Activated CD8-positive, alpha-beta T cell treated with anti-CD3 and anti-CD28 coated beads for 36 hours (primary cell): Measurements from ENCODE around the gene RPS6KA2. TPM values are rescaled to one million over a fixed set of nuclear protein-coding genes. Genes with fewer than 3 reads are reported as not detected.

Experiments used
- ATAC-seq: fragments of 200-7000 bp; cut with Tn5 transposase; one replicate; pipeline ENCODE4 v1.10.0; 2021; ENCODE audit warnings: mild to moderate bottlenecking, moderate library complexity
- CTCF ChIA-PET: fragments of 350-600 bp; sonication (Branson Sonifier 250); formaldehyde crosslinking; loops from one replicate; lab custom pipeline; 2021; ENCODE audit warnings: antibody characterized with exemption; lab: Charles Lee
- POLR2A ChIA-PET: fragments of 350-600 bp; sonication (Branson Sonifier 250); formaldehyde crosslinking; loops from one replicate; lab custom pipeline; 2021; ENCODE audit warnings: antibody characterized with exemption; lab: Charles Lee
- DNase-seq: peaks from one replicate; pipeline ENCODE4 v3.0.0-alpha.2; 2020
- H3K27ac Mint-ChIP-seq: one replicate; pipeline ENCODE4 v1.8.0; 2021; ENCODE audit warnings: mild to moderate bottlenecking, mixed read lengths
- H3K27me3 Mint-ChIP-seq: one replicate; pipeline ENCODE4 v1.8.0; 2021; ENCODE audit warnings: mixed read lengths
- H3K36me3 Mint-ChIP-seq: one replicate; pipeline ENCODE4 v1.8.0; 2021; ENCODE audit warnings: low read depth, mixed read lengths
- H3K4me1 Mint-ChIP-seq: one replicate; pipeline ENCODE4 v1.8.0; 2021; ENCODE audit warnings: low read depth, mixed read lengths
- H3K4me3 Mint-ChIP-seq: one replicate; pipeline ENCODE4 v1.8.0; 2021; ENCODE audit warnings: mild to moderate bottlenecking, moderate library complexity, mixed read lengths
- H3K9me3 Mint-ChIP-seq: one replicate; pipeline ENCODE4 v1.8.0; 2021; ENCODE audit warnings: mixed read lengths
- intact Hi-C: fragments of 100-400 bp; cut with micrococcal nuclease; formaldehyde crosslinking; loops from one replicate; pipeline ENCODE4 v1.10.0; 2022
- total RNA-seq, 2 experiments: library from RNA; stranded (reverse); gene quantifications; one replicate each; pipeline ENCODE4 v1.2.3, GENCODE V29; 2021
- TF ChIP-seq, protein P1 (sequence below): fragments of 200-600 bp; IDR thresholded peaks from one replicate; pipeline ENCODE4 v1.8.0; 2022; ENCODE audit warnings: antibody characterized with exemption, mild to moderate bottlenecking

Gene RPS6KA2
- total RNA-seq, 2 experiments from 2014 or later = 5.8 TPM

- CTCF ChIA-PET = no interaction called here
- H3K9me3 Mint-ChIP-seq = no peaks in the 10 kb centered on the region
- no peak for DNase-seq
- no peaks in the 10 kb centered on the region for H3K4me1 Mint-ChIP-seq
- POLR2A ChIA-PET = no interaction called here
- TF ChIP-seq, protein P1, sequence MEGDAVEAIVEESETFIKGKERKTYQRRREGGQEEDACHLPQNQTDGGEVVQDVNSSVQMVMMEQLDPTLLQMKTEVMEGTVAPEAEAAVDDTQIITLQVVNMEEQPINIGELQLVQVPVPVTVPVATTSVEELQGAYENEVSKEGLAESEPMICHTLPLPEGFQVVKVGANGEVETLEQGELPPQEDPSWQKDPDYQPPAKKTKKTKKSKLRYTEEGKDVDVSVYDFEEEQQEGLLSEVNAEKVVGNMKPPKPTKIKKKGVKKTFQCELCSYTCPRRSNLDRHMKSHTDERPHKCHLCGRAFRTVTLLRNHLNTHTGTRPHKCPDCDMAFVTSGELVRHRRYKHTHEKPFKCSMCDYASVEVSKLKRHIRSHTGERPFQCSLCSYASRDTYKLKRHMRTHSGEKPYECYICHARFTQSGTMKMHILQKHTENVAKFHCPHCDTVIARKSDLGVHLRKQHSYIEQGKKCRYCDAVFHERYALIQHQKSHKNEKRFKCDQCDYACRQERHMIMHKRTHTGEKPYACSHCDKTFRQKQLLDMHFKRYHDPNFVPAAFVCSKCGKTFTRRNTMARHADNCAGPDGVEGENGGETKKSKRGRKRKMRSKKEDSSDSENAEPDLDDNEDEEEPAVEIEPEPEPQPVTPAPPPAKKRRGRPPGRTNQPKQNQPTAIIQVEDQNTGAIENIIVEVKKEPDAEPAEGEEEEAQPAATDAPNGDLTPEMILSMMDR = no peak
- H3K27me3 Mint-ChIP-seq = peaks cover 25% of the 10 kb centered on the region
- H3K36me3 Mint-ChIP-seq = no peaks in the 10 kb centered on the region
- H3K4me3 Mint-ChIP-seq = no peak overlapping the region
- ATAC-seq = no peak
- intact Hi-C loops = no loop called here
- no peak overlapping the region for H3K27ac Mint-ChIP-seq
Observed at GRCh38 chr6:166672624-166673206, 45.7 kb upstream of the RPS6KA2 start.

GRCh38 chr6:166672146-166672545, 45.1 kb upstream of the RPS6KA2 start:
- H3K27ac Mint-ChIP-seq = no peak overlapping the region
- no peaks in the 10 kb centered on the region for H3K36me3 Mint-ChIP-seq
- POLR2A ChIA-PET = no interaction called here
- H3K4me3 Mint-ChIP-seq = no peak overlapping the region
- no peaks in the 10 kb centered on the region for H3K9me3 Mint-ChIP-seq
- peaks cover 25% of the 10 kb centered on the region for H3K27me3 Mint-ChIP-seq
- intact Hi-C loops = no loop called here
- CTCF ChIA-PET = no interaction called here
- ATAC-seq (no peak), DNase-seq (no peak)
- no peaks in the 10 kb centered on the region for H3K4me1 Mint-ChIP-seq
- TF ChIP-seq, protein P1 = no peak

DNA sequence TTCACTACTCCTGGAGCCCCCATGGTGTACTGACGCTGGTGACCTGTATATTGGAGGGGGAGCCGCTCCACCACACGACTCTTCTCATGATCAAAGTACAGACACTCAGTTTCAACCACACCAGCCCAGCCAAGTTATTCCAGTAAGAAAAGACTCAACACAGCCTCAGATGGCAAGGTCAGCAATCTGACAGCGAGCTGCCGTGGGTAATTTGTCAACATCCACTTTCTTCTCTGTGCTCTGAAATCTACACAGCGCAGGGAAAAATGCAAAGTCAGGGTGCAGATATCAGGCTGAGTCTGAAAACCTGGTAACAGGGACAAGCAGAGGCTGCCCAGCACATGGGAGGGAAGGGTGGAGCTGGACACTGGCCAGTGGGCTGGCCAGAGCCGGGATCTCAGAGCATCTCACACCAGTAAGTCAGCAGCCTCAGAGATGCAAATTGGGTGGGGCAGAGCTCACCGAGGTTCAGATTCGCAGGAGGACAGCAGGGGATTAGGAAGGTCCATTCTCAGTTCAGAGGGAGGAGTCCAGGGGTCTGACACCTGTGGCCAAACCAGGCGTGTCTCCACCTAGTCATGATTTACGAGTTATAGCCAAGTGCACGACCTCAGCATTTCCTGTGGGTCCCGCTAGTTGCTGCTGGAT, 44.5 kb upstream of the RPS6KA2 start:
- CTCF ChIA-PET = no interaction called here
- Mint-ChIP-seq H3K9me3 (no peaks in the 10 kb centered on the region), H3K27me3 (peaks cover 25% of the 10 kb centered on the region), H3K4me3 (no peak overlapping the region), H3K36me3 (no peaks in the 10 kb centered on the region), H3K27ac (no peak overlapping the region), H3K4me1 (no peaks in the 10 kb centered on the region)
- POLR2A ChIA-PET = no interaction called here
- ATAC-seq (no peak), DNase-seq (no peak)
- intact Hi-C loops = no loop called here
- TF ChIP-seq, protein P1 = no peak

GRCh38 chr6:166670894-166671293, 43.8 kb upstream of the RPS6KA2 start:
- intact Hi-C loops = no loop called here
- no peaks in the 10 kb centered on the region for H3K4me1 Mint-ChIP-seq
- CTCF ChIA-PET = no interaction called here
- TF ChIP-seq, protein P1 = no peak
- no peak for ATAC-seq
- POLR2A ChIA-PET = no interaction called here
- no peaks in the 10 kb centered on the region for H3K36me3 Mint-ChIP-seq
- H3K4me3 Mint-ChIP-seq = no peak overlapping the region
- peaks cover 25% of the 10 kb centered on the region for H3K27me3 Mint-ChIP-seq
- H3K9me3 Mint-ChIP-seq = no peaks in the 10 kb centered on the region
- H3K27ac Mint-ChIP-seq = no peak overlapping the region
- no peak for DNase-seq

GRCh38 chr6:166670013-166670412, 43.0 kb upstream of the RPS6KA2 start:
- DNase-seq (no peak), ATAC-seq (no peak)
- H3K27ac Mint-ChIP-seq = no peak overlapping the region
- no peaks in the 10 kb centered on the region for H3K36me3 Mint-ChIP-seq
- H3K4me3 Mint-ChIP-seq = no peak overlapping the region
- no peaks in the 10 kb centered on the region for H3K9me3 Mint-ChIP-seq
- POLR2A ChIA-PET = no interaction called here
- TF ChIP-seq, protein P1 = no peak
- intact Hi-C loops = no loop called here
- CTCF ChIA-PET = no interaction called here
- no peaks in the 10 kb centered on the region for H3K4me1 Mint-ChIP-seq
- peaks cover 23% of the 10 kb centered on the region for H3K27me3 Mint-ChIP-seq
